ENCODE results near the gene FOXP1. TPM values are rescaled to one million over a fixed set of nuclear protein-coding genes. Genes with fewer than 3 reads are reported as not detected.

Gene FOXP1
- total and polyA plus RNA-seq, 2 of the 13 experiments (the other 11 are each of a cell fraction or from before 2014, with no cell fraction given) = 40.4 to 59.0 TPM

DNA sequence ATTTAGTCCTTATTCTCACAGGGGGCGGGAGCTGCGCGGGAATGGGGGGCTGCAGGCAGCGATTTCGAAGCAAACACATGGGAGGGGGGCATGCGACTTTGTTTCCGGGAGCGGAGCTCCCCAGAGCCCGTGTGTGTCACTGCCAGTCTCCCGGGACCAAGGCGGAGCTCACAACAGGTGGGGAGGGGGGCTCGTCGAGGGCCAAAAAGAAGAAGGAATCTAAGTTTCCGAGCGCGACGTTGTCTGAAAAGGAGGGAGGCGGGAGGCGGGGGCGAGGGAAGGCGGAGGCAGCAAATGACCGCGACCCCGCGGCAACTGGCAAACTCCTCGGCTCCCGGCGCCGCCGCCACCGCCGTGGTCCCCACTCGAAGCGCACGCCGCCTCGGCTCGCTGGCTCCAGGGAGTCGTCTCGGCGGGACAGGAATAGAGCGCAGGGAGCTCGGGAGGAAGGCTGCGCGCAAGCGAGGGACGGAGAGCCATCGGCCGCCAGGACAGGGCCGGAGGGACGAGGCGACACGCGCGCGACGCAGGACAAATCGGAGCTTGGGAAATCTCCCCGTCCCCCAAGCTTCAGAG, 1.4 kb downstream of the FOXP1 start (continued):
- TF ChIP-seq, protein P1, sequence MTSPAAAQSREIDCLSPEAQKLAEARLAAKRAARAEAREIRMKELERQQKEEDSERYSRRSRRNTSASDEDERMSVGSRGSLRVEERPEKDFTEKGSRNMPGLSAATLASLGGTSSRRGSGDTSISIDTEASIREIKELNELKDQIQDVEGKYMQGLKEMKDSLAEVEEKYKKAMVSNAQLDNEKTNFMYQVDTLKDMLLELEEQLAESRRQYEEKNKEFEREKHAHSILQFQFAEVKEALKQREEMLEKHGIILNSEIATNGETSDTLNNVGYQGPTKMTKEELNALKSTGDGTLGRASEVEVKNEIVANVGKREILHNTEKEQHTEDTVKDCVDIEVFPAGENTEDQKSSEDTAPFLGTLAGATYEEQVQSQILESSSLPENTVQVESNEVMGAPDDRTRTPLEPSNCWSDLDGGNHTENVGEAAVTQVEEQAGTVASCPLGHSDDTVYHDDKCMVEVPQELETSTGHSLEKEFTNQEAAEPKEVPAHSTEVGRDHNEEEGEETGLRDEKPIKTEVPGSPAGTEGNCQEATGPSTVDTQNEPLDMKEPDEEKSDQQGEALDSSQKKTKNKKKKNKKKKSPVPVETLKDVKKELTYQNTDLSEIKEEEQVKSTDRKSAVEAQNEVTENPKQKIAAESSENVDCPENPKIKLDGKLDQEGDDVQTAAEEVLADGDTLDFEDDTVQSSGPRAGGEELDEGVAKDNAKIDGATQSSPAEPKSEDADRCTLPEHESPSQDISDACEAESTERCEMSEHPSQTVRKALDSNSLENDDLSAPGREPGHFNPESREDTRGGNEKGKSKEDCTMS (CRISPR knock-in tag; conservative IDR thresholded peaks at IDR 0.05) = no peak
- TF ChIP-seq ZNF75D (CRISPR knock-in tag; IDR thresholded peaks at IDR 0.05; ENCODE audit: borderline replicate concordance) = no peak
- TF ChIP-seq, protein P2, sequence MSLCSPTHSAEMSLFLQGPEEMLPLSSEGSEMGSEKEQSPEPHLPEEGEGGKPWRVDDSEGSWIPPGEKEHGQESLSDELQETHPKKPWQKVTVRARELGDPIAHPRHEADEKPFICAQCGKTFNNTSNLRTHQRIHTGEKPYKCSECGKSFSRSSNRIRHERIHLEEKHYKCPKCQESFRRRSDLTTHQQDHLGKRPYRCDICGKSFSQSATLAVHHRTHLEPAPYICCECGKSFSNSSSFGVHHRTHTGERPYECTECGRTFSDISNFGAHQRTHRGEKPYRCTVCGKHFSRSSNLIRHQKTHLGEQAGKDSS (CRISPR knock-in tag; IDR thresholded peaks at IDR 0.05; ENCODE audit: borderline replicate concordance, low read depth) = no peak; the same call in 1 of the 2 replicates
- TF ChIP-seq, protein P3, sequence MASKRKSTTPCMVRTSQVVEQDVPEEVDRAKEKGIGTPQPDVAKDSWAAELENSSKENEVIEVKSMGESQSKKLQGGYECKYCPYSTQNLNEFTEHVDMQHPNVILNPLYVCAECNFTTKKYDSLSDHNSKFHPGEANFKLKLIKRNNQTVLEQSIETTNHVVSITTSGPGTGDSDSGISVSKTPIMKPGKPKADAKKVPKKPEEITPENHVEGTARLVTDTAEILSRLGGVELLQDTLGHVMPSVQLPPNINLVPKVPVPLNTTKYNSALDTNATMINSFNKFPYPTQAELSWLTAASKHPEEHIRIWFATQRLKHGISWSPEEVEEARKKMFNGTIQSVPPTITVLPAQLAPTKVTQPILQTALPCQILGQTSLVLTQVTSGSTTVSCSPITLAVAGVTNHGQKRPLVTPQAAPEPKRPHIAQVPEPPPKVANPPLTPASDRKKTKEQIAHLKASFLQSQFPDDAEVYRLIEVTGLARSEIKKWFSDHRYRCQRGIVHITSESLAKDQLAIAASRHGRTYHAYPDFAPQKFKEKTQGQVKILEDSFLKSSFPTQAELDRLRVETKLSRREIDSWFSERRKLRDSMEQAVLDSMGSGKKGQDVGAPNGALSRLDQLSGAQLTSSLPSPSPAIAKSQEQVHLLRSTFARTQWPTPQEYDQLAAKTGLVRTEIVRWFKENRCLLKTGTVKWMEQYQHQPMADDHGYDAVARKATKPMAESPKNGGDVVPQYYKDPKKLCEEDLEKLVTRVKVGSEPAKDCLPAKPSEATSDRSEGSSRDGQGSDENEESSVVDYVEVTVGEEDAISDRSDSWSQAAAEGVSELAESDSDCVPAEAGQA (IDR thresholded peaks at IDR 0.05; ENCODE audit: low read depth) = no peak
- TF ChIP-seq, protein P3 (CRISPR knock-in tag; IDR thresholded peaks at IDR 0.05; ENCODE audit: borderline replicate concordance) = no peak
- TF ChIP-seq ZNF747 (CRISPR knock-in tag; IDR thresholded peaks at IDR 0.05; ENCODE audit: borderline replicate concordance) = no peak
- no peak for TF ChIP-seq ARNT2 (CRISPR knock-in tag; IDR thresholded peaks at IDR 0.05; ENCODE audit: low read depth)
- TF ChIP-seq ZNF136 (CRISPR knock-in tag; IDR thresholded peaks at IDR 0.05; ENCODE audit: low read depth) = no peak
- TF ChIP-seq DMAP1 (CRISPR knock-in tag; IDR thresholded peaks at IDR 0.05) = peak; percentile 67
- TF ChIP-seq, protein P4, sequence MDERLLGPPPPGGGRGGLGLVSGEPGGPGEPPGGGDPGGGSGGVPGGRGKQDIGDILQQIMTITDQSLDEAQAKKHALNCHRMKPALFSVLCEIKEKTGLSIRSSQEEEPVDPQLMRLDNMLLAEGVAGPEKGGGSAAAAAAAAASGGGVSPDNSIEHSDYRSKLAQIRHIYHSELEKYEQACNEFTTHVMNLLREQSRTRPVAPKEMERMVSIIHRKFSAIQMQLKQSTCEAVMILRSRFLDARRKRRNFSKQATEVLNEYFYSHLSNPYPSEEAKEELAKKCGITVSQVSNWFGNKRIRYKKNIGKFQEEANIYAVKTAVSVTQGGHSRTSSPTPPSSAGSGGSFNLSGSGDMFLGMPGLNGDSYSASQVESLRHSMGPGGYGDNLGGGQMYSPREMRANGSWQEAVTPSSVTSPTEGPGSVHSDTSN (CRISPR knock-in tag; IDR thresholded peaks at IDR 0.05) = no peak
- TF ChIP-seq, protein P5, sequence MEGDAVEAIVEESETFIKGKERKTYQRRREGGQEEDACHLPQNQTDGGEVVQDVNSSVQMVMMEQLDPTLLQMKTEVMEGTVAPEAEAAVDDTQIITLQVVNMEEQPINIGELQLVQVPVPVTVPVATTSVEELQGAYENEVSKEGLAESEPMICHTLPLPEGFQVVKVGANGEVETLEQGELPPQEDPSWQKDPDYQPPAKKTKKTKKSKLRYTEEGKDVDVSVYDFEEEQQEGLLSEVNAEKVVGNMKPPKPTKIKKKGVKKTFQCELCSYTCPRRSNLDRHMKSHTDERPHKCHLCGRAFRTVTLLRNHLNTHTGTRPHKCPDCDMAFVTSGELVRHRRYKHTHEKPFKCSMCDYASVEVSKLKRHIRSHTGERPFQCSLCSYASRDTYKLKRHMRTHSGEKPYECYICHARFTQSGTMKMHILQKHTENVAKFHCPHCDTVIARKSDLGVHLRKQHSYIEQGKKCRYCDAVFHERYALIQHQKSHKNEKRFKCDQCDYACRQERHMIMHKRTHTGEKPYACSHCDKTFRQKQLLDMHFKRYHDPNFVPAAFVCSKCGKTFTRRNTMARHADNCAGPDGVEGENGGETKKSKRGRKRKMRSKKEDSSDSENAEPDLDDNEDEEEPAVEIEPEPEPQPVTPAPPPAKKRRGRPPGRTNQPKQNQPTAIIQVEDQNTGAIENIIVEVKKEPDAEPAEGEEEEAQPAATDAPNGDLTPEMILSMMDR (CRISPR knock-in tag; IDR thresholded peaks at IDR 0.05) = no peak
- no peak for TF ChIP-seq CCDC6 (CRISPR knock-in tag; IDR thresholded peaks at IDR 0.05)
- TF ChIP-seq, protein P6, sequence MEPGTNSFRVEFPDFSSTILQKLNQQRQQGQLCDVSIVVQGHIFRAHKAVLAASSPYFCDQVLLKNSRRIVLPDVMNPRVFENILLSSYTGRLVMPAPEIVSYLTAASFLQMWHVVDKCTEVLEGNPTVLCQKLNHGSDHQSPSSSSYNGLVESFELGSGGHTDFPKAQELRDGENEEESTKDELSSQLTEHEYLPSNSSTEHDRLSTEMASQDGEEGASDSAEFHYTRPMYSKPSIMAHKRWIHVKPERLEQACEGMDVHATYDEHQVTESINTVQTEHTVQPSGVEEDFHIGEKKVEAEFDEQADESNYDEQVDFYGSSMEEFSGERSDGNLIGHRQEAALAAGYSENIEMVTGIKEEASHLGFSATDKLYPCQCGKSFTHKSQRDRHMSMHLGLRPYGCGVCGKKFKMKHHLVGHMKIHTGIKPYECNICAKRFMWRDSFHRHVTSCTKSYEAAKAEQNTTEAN (CRISPR knock-in tag; conservative IDR thresholded peaks at IDR 0.05) = 0 out of 2 replicates have a peak, but pooled peaks have one; percentile 63
- TF ChIP-seq ZNF564 (CRISPR knock-in tag; IDR thresholded peaks at IDR 0.05) = no peak
